HG03064 (cell line): Measurements from ENCODE around the gene TEX38.

Experiments
- ATAC-seq: cut with Tn5 transposase; IDR thresholded peaks from one replicate; pipeline ENCODE4 v1.9.1; 2021; ENCODE audit warnings: low read depth; ENCODE audit not compliant: unreplicated experiment

TEX38 gene

GRCh38 chr1:46721204-46721603 is 49.5 kb downstream of the TEX38 start:
- no peak for ATAC-seq

GRCh38 chr1:46721686-46722205 is 50.1 kb downstream of the TEX38 start:
- no peak for ATAC-seq
